T-helper 2 cell treated with Interferon-gamma antibody and Interleukin-4, amounts not matched to agents 100 ng/mL and 5 ng/mL, for 36 hours (primary cell): Measurements from ENCODE around the gene APCDD1. TPM values are rescaled to one million over a fixed set of nuclear protein-coding genes. Genes with fewer than 3 reads are reported as not detected.

Source experiments
- intact Hi-C: fragments of 100-400 bp; cut with micrococcal nuclease; formaldehyde crosslinking; loops from one replicate; pipeline ENCODE4 v1.15.1; 2023
- total RNA-seq: library from RNA; stranded (reverse); gene quantifications from 2 replicates; pipeline ENCODE4 v1.2.3, GENCODE V29; 2022

Gene APCDD1
- total RNA-seq, 1 donor from 2014 or later: not detected

- intact Hi-C loops: no loop called here
These were observed 22.8 kb upstream of the APCDD1 start for GRCh38 chr18:10431680-10432079.

GRCh38 chr18:10432781-10433180, 21.7 kb upstream of the APCDD1 start:
- intact Hi-C loops: no loop called here

- intact Hi-C loops: no loop called here
These were observed 18.3 kb upstream of the APCDD1 start for GRCh38 chr18:10436160-10436559.

- intact Hi-C loops: no loop called here
These were observed 16.6 kb upstream of the APCDD1 start for GRCh38 chr18:10437837-10438236.

GRCh38 chr18:10439898-10440297, 14.5 kb upstream of the APCDD1 start:
- intact Hi-C loops: no loop called here

- intact Hi-C loops: no loop called here
These were observed 13.6 kb upstream of the APCDD1 start for GRCh38 chr18:10440884-10441283.

- intact Hi-C loops: no loop called here
These were observed 13.0 kb upstream of the APCDD1 start for GRCh38 chr18:10441472-10441871.

GRCh38 chr18:10442551-10442971, 11.9 kb upstream of the APCDD1 start:
- intact Hi-C loops: no loop called here

GRCh38 chr18:10443001-10443400, 11.4 kb upstream of the APCDD1 start:
- intact Hi-C loops: no loop called here

- intact Hi-C loops: no loop called here
These were observed 10.0 kb upstream of the APCDD1 start for GRCh38 chr18:10444314-10445006.

GRCh38 chr18:10449396-10449795, 5.0 kb upstream of the APCDD1 start:
- intact Hi-C loops: no loop called here

GRCh38 chr18:10450986-10451385, 3.4 kb upstream of the APCDD1 start:
- intact Hi-C loops: no loop called here

GRCh38 chr18:10453261-10453805, 1.1 kb upstream of the APCDD1 start:
- intact Hi-C loops: no loop called here

GRCh38 chr18:10454681-10455557, 484 bp downstream of the APCDD1 start:
- intact Hi-C loops: no loop called here

GRCh38 chr18:10455726-10456453, 1.5 kb downstream of the APCDD1 start:
- intact Hi-C loops: no loop called here

- intact Hi-C loops: no loop called here
These were observed 2.3 kb downstream of the APCDD1 start for GRCh38 chr18:10456718-10457117.

GRCh38 chr18:10457128-10457527, 2.7 kb downstream of the APCDD1 start:
- intact Hi-C loops: no loop called here

- intact Hi-C loops: no loop called here
These were observed 3.3 kb downstream of the APCDD1 start for GRCh38 chr18:10457767-10458166.

- intact Hi-C loops: no loop called here
These were observed 4.3 kb downstream of the APCDD1 start for GRCh38 chr18:10458691-10459090.

- intact Hi-C loops: no loop called here
These were observed 5.2 kb downstream of the APCDD1 start for GRCh38 chr18:10459587-10459986.

GRCh38 chr18:10460414-10461018, 6.1 kb downstream of the APCDD1 start:
- intact Hi-C loops: no loop called here
